GM12891 (cell line): ENCODE data around the gene PKP2.
A peak's percentile ranks its signal among the peaks of the same experiment; 100 is the strongest.

ENCODE experiments used
- DNase-seq: peaks from one replicate; pipeline ENCODE4 v3.0.0; 2011; ENCODE audit warnings: low spot score; ENCODE audit not compliant: insufficient read length
- FAIRE-seq: peaks from 2 replicates; lab custom pipeline; 2011; peaks lifted over from hg19 to GRCh38; lab: Jason Lieb, UNC
- PAX5 ChIP-seq: IDR thresholded peaks from 2 replicates; pipeline ENCODE4 v1.6.1; 2011; ENCODE audit warnings: low read length, moderate library complexity, mild to moderate bottlenecking; ENCODE audit not compliant: insufficient read depth, severe bottlenecking
- POLR2A ChIP-seq: IDR thresholded peaks from 2 replicates; pipeline ENCODE4 v1.6.1; 2011; ENCODE audit warnings: low read depth, low read length, control low read depth
- POLR2AphosphoS5 ChIP-seq: IDR thresholded peaks from 2 replicates; pipeline ENCODE4 v1.6.1; 2011; ENCODE audit warnings: low read depth, low read length, control low read depth
- POU2F2 ChIP-seq: IDR thresholded peaks from 2 replicates; pipeline ENCODE4 v1.6.1; 2011; ENCODE audit warnings: low read depth, mild to moderate bottlenecking, control low read depth, low read length, moderate library complexity
- SPI1 ChIP-seq: IDR thresholded peaks from 2 replicates; pipeline ENCODE4 v1.6.1; 2011; ENCODE audit warnings: low read depth, low read length, control low read depth
- TAF1 ChIP-seq: IDR thresholded peaks from 2 replicates; pipeline ENCODE4 v1.6.1; 2011; ENCODE audit warnings: low read depth, low read length, control low read depth

Gene PKP2

GRCh38 chr12:32768518-32768917 lies 128.1 kb downstream of the PKP2 start:
- DNase-seq (no peak), FAIRE-seq (no peak)
- TF ChIP-seq POU2F2 (no peak), SPI1 (no peak), POLR2AphosphoS5 (no peak), TAF1 (no peak), PAX5 (no peak), POLR2A (no peak)

GRCh38 chr12:32765906-32766305 lies 130.7 kb downstream of the PKP2 start:
- DNase-seq (no peak), FAIRE-seq (no peak)
- TF ChIP-seq SPI1 (no peak), PAX5 (no peak), POLR2A (no peak), TAF1 (no peak), POLR2AphosphoS5 (no peak), POU2F2 (no peak)

- no peak for TF ChIP-seq POU2F2
- peak; percentile 92 for TF ChIP-seq SPI1
- DNase-seq (no peak), FAIRE-seq (no peak)
Observed at GRCh38 chr12:32761716-32762115, 134.9 kb downstream of the PKP2 start.

GRCh38 chr12:32757157-32757556 lies 139.4 kb downstream of the PKP2 start:
- FAIRE-seq = no peak
- DNase-seq = no peak
- TF ChIP-seq SPI1 = no peak
- TF ChIP-seq POU2F2 = no peak

- DNase-seq (no peak), FAIRE-seq (no peak)
- TF ChIP-seq SPI1 (no peak), TAF1 (no peak), PAX5 (no peak), POLR2AphosphoS5 (no peak), POLR2A (no peak), POU2F2 (no peak)
Observed at GRCh38 chr12:32756476-32757066, 140.0 kb downstream of the PKP2 start.

- DNase-seq = peak; percentile 43
- FAIRE-seq = peak; percentile 99
Observed at GRCh38 chr12:32755654-32756475, 140.7 kb downstream of the PKP2 start, which contains the start of gene YARS2. Gene YARS2 (minus strand): TSS chr12:32755897. CDS start chr12:32755874, 23 bp downstream.

GRCh38 chr12:32755051-32755653 lies 141.4 kb downstream of the PKP2 start:
- TF ChIP-seq POU2F2 (no peak), SPI1 (peak; percentile 62), TAF1 (no peak), PAX5 (peak; percentile 43), POLR2AphosphoS5 (no peak), POLR2A (no peak)
- peak; percentile 48 for DNase-seq
- peak; percentile 77 for FAIRE-seq

More at GRCh38 chr12:32755654-32756475, 140.7 kb downstream of the PKP2 start, which contains the start of gene YARS2:
- TF ChIP-seq PAX5 = no peak
- peak; percentile 83 for TF ChIP-seq POLR2AphosphoS5
- TF ChIP-seq TAF1 = peak; percentile 91
- peak; percentile 94 for TF ChIP-seq POLR2A
- TF ChIP-seq POU2F2 = peak; percentile 46; the same call in 1 of the 2 replicates

- no peak for DNase-seq
- peak; percentile 35 for FAIRE-seq
- TF ChIP-seq TAF1 = no peak
- no peak for TF ChIP-seq POLR2A
- no peak for TF ChIP-seq PAX5
- TF ChIP-seq SPI1 = peak; percentile 45
- TF ChIP-seq POU2F2 = no peak
Observed at GRCh38 chr12:32754111-32754510, 142.5 kb downstream of the PKP2 start.

- DNase-seq = no peak
- TF ChIP-seq PAX5 (no peak), TAF1 (no peak), POLR2A (no peak)
- FAIRE-seq = no peak
Observed at GRCh38 chr12:32753605-32754004, 143.0 kb downstream of the PKP2 start.

- no peak for FAIRE-seq
- no peak for DNase-seq
- TF ChIP-seq POLR2A = no peak
- TF ChIP-seq POLR2AphosphoS5 = no peak
- TF ChIP-seq TAF1 = no peak
- TF ChIP-seq SPI1 = no peak
- TF ChIP-seq PAX5 = no peak
- no peak for TF ChIP-seq POU2F2
Observed at GRCh38 chr12:32743264-32743663, 153.3 kb downstream of the PKP2 start.
